ENCODE results near the gene GNB4.
A peak's percentile ranks its signal among the peaks of the same experiment; 100 is the strongest.

GNB4 gene

DNA sequence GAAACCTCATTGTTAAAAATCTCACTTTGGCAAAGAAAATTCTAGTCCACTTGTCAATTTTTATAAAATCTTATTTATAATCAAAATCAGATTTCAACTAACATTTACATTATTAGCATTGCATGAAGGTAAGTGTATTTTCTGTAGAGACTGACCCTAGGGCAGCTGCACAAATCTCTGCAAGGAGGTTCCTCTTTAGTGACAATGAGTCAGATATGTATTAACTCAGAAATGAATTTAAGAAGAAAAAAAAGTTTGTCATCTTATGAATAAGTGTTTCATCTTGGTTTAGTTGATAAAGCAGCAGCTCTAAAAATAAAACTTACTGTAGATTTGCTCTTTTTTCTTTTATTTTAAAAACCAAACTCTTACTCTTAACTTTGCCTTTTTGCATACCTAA is 9.0 kb upstream of the GNB4 start:
- H3K36me3 ChIP-seq (ENCODE audit: control insufficient read depth, insufficient read depth, low read length), result no peaks in the 10 kb centered on the region
- no peak overlapping the region for H3K27ac ChIP-seq (ENCODE audit: low read depth, low read length)
- no peaks in the 10 kb centered on the region for H3K9me3 ChIP-seq (ENCODE audit: control insufficient read depth, insufficient read depth, low read length)
- H3K27me3 ChIP-seq (ENCODE audit: control insufficient read depth, insufficient read depth, low read length), result 0 out of 2 replicates have a peak, but pooled peaks cover 4% of the 10 kb centered on the region
- no peak overlapping the region for H3K4me3 ChIP-seq (ENCODE audit: low read depth, low read length)
- H3K4me1 ChIP-seq (ENCODE audit: control insufficient read depth, insufficient read depth, low read length), result peaks cover 3% of the 10 kb centered on the region; the same call in 1 of the 2 replicates
- H3K9ac ChIP-seq (ENCODE audit: low read depth, low read length), result no peak overlapping the region

DNA sequence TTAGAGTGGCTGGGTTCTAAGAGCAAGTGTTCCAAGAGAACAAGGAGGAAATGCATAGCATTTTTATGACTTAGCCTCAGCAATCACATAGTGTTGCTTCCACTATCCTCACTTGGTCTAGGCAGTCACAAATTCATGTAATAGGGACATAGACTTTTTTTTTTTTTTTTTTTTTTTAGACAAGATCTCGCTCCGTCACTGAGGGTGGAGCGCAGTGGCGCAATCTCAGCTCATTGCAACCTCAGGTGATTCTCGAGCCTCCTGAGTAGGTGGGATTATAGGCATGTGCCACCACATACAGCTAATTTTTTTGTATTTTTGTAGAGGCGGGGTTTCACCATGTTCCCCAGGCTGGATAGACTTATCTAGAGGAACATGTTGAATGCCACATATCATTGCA is 4.7 kb upstream of the GNB4 start:
- no peaks in the 10 kb centered on the region for H3K9me3 ChIP-seq (ENCODE audit: control insufficient read depth, insufficient read depth, low read length)
- peaks cover 7% of the 10 kb centered on the region for H3K27me3 ChIP-seq (ENCODE audit: control insufficient read depth, insufficient read depth, low read length)
- H3K9ac ChIP-seq (ENCODE audit: low read depth, low read length), result no peak overlapping the region
- no peaks in the 10 kb centered on the region for H3K36me3 ChIP-seq (ENCODE audit: control insufficient read depth, insufficient read depth, low read length)
- H3K4me1 ChIP-seq (ENCODE audit: control insufficient read depth, insufficient read depth, low read length), result peaks cover 25% of the 10 kb centered on the region
- no peak overlapping the region for H3K4me3 ChIP-seq (ENCODE audit: low read depth, low read length)
- H3K27ac ChIP-seq (ENCODE audit: low read depth, low read length), result no peak overlapping the region

DNA sequence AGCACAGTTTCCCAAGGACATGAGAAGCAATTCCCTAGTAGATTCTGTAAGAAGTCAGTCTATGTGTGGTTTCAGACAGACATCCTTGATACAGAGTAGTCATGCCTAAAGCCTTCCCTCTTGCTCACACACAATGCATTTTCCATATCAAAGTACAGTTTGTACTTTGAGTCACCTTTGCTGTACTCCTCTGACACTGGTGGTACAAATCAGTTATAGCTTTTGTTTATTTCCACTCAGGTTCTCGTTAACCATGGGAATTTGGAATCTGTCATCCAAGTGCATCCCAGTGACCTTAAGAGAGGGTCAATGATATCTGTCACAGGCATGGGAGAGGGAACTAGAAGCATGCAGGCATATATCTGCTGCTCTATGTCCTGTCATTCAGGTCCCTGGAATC is 3.6 kb upstream of the GNB4 start:
- Histone ChIP-seq H3K9me3 (ENCODE audit: control insufficient read depth, insufficient read depth, low read length) (no peaks in the 10 kb centered on the region), H3K27me3 (ENCODE audit: control insufficient read depth, insufficient read depth, low read length) (peaks cover 17% of the 10 kb centered on the region), H3K9ac (ENCODE audit: low read depth, low read length) (no peak overlapping the region), H3K36me3 (ENCODE audit: control insufficient read depth, insufficient read depth, low read length) (no peaks in the 10 kb centered on the region), H3K4me3 (ENCODE audit: low read depth, low read length) (no peak overlapping the region), H3K27ac (ENCODE audit: low read depth, low read length) (no peak overlapping the region), H3K4me1 (ENCODE audit: control insufficient read depth, insufficient read depth, low read length) (peaks cover 30% of the 10 kb centered on the region)

DNA sequence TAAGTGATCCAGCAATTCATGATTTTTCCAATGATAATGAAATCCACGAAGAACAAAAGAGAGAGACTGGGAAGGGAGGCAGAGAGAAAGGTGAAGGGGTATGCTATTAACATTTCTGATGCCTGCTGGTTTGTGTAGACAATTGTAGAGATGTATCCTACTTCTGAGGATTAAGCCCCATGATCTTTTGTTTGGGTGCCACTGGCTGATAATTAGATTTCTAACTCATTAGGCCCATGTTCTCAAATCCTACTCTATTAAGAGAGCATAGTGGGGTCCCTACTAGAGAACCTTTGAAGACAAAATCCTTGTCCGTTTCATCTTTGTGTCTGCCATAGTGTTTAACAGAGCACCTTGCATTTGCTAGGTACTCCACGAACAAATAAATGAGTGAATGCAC is 2.7 kb upstream of the GNB4 start:
- H3K27ac ChIP-seq (ENCODE audit: low read depth, low read length), result peak overlapping the region; percentile 13
- H3K9me3 ChIP-seq (ENCODE audit: control insufficient read depth, insufficient read depth, low read length), result no peaks in the 10 kb centered on the region
- peaks cover 22% of the 10 kb centered on the region for H3K27me3 ChIP-seq (ENCODE audit: control insufficient read depth, insufficient read depth, low read length)
- H3K4me3 ChIP-seq (ENCODE audit: low read depth, low read length), result 0 out of 2 replicates have a peak overlapping the region, but pooled peaks have one; percentile 16
- no peaks in the 10 kb centered on the region for H3K36me3 ChIP-seq (ENCODE audit: control insufficient read depth, insufficient read depth, low read length)
- H3K9ac ChIP-seq (ENCODE audit: low read depth, low read length), result no peak overlapping the region
- H3K4me1 ChIP-seq (ENCODE audit: control insufficient read depth, insufficient read depth, low read length), result peaks cover 30% of the 10 kb centered on the region

DNA sequence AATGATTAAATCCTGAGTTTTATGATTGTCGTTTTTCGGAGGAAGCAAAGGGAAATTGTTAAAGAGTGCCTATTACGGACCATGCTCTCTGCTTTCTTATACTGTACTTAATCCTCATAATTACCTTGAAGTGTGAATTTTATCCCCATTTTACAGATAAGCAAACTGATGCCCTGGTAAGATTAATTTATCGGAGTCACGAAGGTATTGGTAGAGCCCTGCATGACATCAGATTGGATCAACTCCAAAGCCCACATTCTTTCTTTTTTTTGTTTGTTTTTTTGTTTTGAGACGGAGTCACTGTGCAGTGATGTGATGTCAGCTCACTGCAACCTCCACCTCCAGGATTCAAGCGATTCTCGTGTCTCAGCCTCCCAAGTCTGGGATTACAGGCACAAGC is 1.6 kb upstream of the GNB4 start:
- H3K36me3 ChIP-seq (ENCODE audit: control insufficient read depth, insufficient read depth, low read length), result no peaks in the 10 kb centered on the region
- no peaks in the 10 kb centered on the region for H3K9me3 ChIP-seq (ENCODE audit: control insufficient read depth, insufficient read depth, low read length)
- H3K27ac ChIP-seq (ENCODE audit: low read depth, low read length), result no peak overlapping the region
- H3K27me3 ChIP-seq (ENCODE audit: control insufficient read depth, insufficient read depth, low read length), result peaks cover 22% of the 10 kb centered on the region
- H3K9ac ChIP-seq (ENCODE audit: low read depth, low read length), result no peak overlapping the region
- H3K4me3 ChIP-seq (ENCODE audit: low read depth, low read length), result no peak overlapping the region
- peaks cover 30% of the 10 kb centered on the region for H3K4me1 ChIP-seq (ENCODE audit: control insufficient read depth, insufficient read depth, low read length)

DNA sequence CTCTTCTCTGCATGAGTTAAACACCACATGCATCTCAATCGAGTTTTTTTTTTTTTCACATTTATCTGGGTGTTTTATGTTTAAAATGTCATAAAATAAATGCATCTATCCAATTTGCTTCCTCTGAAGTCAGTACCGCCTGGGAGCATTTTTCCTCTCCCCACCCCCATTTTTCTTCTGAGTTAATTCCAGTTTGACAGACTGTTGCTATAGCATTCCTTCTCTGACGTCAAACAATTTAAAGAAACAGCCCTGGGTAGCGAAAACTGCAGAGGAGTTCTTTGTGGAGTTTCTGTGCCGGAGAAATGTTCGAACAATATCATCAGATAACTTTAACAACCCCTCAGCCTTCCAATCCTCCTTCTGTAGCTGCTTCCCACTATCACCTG is 900 bp upstream of the GNB4 start:
- Histone ChIP-seq H3K9me3 (ENCODE audit: control insufficient read depth, insufficient read depth, low read length) (no peaks in the 10 kb centered on the region), H3K27ac (ENCODE audit: low read depth, low read length) (no peak overlapping the region), H3K4me3 (ENCODE audit: low read depth, low read length) (peak overlapping the region; percentile 77), H3K4me1 (ENCODE audit: control insufficient read depth, insufficient read depth, low read length) (peaks cover 30% of the 10 kb centered on the region), H3K36me3 (ENCODE audit: control insufficient read depth, insufficient read depth, low read length) (no peaks in the 10 kb centered on the region), H3K9ac (ENCODE audit: low read depth, low read length) (no peak overlapping the region), H3K27me3 (ENCODE audit: control insufficient read depth, insufficient read depth, low read length) (peaks cover 22% of the 10 kb centered on the region)

DNA sequence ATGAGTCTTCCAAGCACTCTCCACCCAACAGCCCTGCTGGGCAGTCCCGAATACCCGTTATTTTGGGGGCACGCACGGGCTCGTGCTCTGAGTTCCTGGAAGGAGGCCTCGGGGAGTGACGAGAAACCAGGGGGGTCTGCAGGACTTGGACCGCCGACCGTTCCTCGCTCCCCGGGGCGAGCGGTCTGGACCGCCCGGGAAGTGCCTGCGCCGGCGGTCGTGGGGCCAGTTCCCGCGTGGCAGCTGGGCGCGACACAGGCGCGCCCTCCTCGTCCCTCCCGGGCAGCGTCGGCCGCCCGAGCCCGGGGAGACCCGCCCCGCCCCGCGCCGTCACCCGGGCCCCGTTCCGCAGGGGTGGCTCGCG is 387 bp downstream of the GNB4 start:
- Histone ChIP-seq H3K36me3 (ENCODE audit: control insufficient read depth, insufficient read depth, low read length) (no peaks in the 10 kb centered on the region), H3K27ac (ENCODE audit: low read depth, low read length) (peak overlapping the region; percentile 82), H3K9me3 (ENCODE audit: control insufficient read depth, insufficient read depth, low read length) (no peaks in the 10 kb centered on the region), H3K4me1 (ENCODE audit: control insufficient read depth, insufficient read depth, low read length) (peaks cover 30% of the 10 kb centered on the region), H3K4me3 (ENCODE audit: low read depth, low read length) (peak overlapping the region; percentile 77), H3K27me3 (ENCODE audit: control insufficient read depth, insufficient read depth, low read length) (peaks cover 22% of the 10 kb centered on the region), H3K9ac (ENCODE audit: low read depth, low read length) (peak overlapping the region; percentile 63; the same call in 1 of the 2 replicates)

DNA sequence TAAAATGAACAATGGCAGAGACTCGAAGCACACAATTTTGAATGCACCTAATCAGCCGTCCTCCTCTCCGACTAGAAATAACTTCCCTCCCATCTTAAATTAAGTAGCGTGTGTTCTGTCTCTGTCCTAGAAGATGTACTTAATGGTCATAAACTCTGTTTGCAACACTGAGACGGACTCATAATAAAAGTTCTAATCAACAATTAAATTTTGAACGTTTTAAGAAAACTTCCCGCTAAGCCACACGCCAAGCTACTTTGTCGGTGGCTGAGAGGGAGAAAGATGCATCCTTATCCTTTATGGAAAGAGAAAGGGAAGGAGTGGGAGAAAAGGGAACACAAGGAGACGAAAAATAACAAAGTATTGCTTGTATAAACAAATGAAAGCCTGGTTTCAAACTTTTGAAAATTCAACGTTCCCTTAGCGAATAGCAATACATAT is 989 bp downstream of the GNB4 start:
- no peak overlapping the region for H3K9ac ChIP-seq (ENCODE audit: low read depth, low read length)
- H3K27ac ChIP-seq (ENCODE audit: low read depth, low read length), result no peak overlapping the region
- peak overlapping the region; percentile 77 for H3K4me3 ChIP-seq (ENCODE audit: low read depth, low read length)
- peaks cover 19% of the 10 kb centered on the region for H3K27me3 ChIP-seq (ENCODE audit: control insufficient read depth, insufficient read depth, low read length)
- no peaks in the 10 kb centered on the region for H3K36me3 ChIP-seq (ENCODE audit: control insufficient read depth, insufficient read depth, low read length)
- peaks cover 27% of the 10 kb centered on the region for H3K4me1 ChIP-seq (ENCODE audit: control insufficient read depth, insufficient read depth, low read length)
- no peaks in the 10 kb centered on the region for H3K9me3 ChIP-seq (ENCODE audit: control insufficient read depth, insufficient read depth, low read length)

DNA sequence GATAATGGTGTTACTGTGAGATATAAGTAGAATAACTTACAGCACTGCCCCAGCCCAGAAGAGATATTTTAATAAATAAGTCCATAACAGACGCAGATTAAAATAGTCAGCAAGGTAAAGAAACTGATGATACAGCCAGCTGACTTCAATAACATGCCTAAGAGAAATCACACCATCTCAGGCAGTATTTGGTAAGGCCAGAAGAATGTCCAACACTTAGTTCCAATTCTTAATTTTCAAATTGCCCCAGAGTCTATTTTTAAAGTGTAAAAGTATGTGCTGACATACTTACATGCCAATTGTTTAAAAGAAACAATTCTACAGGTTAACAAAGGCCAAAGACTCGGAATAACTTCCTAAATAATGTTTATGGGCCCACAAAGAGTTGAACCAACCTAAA is 1.6 kb downstream of the GNB4 start:
- Histone ChIP-seq H3K9me3 (ENCODE audit: control insufficient read depth, insufficient read depth, low read length) (no peaks in the 10 kb centered on the region), H3K4me1 (ENCODE audit: control insufficient read depth, insufficient read depth, low read length) (peaks cover 26% of the 10 kb centered on the region), H3K27ac (ENCODE audit: low read depth, low read length) (no peak overlapping the region), H3K27me3 (ENCODE audit: control insufficient read depth, insufficient read depth, low read length) (peaks cover 15% of the 10 kb centered on the region), H3K9ac (ENCODE audit: low read depth, low read length) (no peak overlapping the region), H3K36me3 (ENCODE audit: control insufficient read depth, insufficient read depth, low read length) (no peaks in the 10 kb centered on the region), H3K4me3 (ENCODE audit: low read depth, low read length) (peak overlapping the region; percentile 77)

DNA sequence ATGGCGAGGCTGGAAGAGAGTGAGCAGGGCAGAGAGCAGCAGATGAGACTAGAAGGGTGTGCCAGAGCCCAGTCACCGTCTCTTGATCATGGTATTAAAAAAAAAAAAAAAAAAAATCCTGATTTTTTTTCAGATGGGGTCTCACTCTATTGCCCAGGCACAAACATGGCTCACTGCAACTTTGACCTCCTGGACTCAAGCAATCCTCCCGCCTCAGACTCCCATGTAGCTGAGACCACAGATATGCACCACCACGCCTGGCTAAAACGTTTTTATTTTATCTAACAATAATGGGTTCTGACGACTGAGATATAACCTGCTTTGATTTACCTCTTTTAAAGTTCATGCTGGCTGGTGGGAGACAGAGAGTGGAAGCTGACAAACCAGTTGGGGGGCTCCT is 4.0 kb downstream of the GNB4 start:
- Histone ChIP-seq H3K4me3 (ENCODE audit: low read depth, low read length) (no peak overlapping the region), H3K36me3 (ENCODE audit: control insufficient read depth, insufficient read depth, low read length) (no peaks in the 10 kb centered on the region), H3K9me3 (ENCODE audit: control insufficient read depth, insufficient read depth, low read length) (no peaks in the 10 kb centered on the region), H3K27ac (ENCODE audit: low read depth, low read length) (no peak overlapping the region), H3K27me3 (ENCODE audit: control insufficient read depth, insufficient read depth, low read length) (peaks cover 15% of the 10 kb centered on the region), H3K9ac (ENCODE audit: low read depth, low read length) (no peak overlapping the region), H3K4me1 (ENCODE audit: control insufficient read depth, insufficient read depth, low read length) (peaks cover 10% of the 10 kb centered on the region)

DNA sequence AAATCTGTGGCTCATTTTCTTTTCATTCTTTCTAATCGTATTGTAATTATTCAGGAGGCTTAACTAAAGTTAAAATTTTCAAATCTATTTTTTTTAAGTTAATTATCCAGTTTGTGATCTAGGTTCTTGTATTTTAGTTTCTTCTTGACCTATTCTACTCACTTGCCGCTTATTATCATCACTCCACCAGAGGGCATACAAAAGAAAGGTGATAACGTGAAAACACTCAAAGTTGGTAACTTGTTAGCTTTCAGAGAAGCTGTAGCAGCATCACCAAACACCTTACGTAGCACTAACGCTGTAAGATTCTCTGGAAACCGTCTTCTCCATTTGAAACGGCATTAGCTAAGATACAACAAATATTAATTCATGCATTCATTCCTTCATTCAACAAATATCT is 4.8 kb downstream of the GNB4 start:
- no peak overlapping the region for H3K9ac ChIP-seq (ENCODE audit: low read depth, low read length)
- no peak overlapping the region for H3K4me3 ChIP-seq (ENCODE audit: low read depth, low read length)
- peaks cover 4% of the 10 kb centered on the region; the same call in 1 of the 2 replicates for H3K4me1 ChIP-seq (ENCODE audit: control insufficient read depth, insufficient read depth, low read length)
- H3K36me3 ChIP-seq (ENCODE audit: control insufficient read depth, insufficient read depth, low read length), result no peaks in the 10 kb centered on the region
- peaks cover 15% of the 10 kb centered on the region for H3K27me3 ChIP-seq (ENCODE audit: control insufficient read depth, insufficient read depth, low read length)
- H3K27ac ChIP-seq (ENCODE audit: low read depth, low read length), result no peak overlapping the region
- no peaks in the 10 kb centered on the region for H3K9me3 ChIP-seq (ENCODE audit: control insufficient read depth, insufficient read depth, low read length)

DNA sequence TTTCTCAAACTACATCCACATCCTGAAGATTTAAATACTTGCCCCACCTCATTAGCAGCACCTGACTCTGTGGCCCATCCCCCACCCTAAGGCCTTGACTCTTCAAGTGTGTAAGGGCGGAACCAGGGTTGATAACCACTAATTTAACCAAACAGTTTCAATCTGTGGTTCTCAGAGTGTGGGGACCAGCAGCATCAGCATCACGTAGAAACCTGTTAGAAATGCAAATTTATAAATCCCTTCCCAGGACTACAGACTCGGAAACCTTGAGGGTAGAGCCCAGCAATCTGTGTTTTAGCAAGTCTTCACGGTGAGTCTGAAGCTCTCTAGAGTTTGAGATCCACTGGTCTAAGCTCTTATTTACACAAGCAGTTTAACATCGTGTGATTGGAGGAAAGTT is 12.4 kb downstream of the GNB4 start:
- no peak overlapping the region for H3K27ac ChIP-seq (ENCODE audit: low read depth, low read length)

More for the DNA sequence above, 12.4 kb downstream of the GNB4 start:
- no peak overlapping the region for H3K4me3 ChIP-seq (ENCODE audit: low read depth, low read length)
- peaks cover 14% of the 10 kb centered on the region for H3K4me1 ChIP-seq (ENCODE audit: control insufficient read depth, insufficient read depth, low read length)
- H3K27me3 ChIP-seq (ENCODE audit: control insufficient read depth, insufficient read depth, low read length), result no peaks in the 10 kb centered on the region
- no peaks in the 10 kb centered on the region for H3K9me3 ChIP-seq (ENCODE audit: control insufficient read depth, insufficient read depth, low read length)
- H3K9ac ChIP-seq (ENCODE audit: low read depth, low read length), result no peak overlapping the region
- no peaks in the 10 kb centered on the region for H3K36me3 ChIP-seq (ENCODE audit: control insufficient read depth, insufficient read depth, low read length)
